Neural cell (in vitro differentiated cells): ENCODE data around the gene ZHX3. TPM values are rescaled to one million over a fixed set of nuclear protein-coding genes. Genes with fewer than 3 reads are reported as not detected.
A peak's percentile ranks its signal among the peaks of the same experiment; 100 is the strongest.

Source experiments
- H2AFZ ChIP-seq: fragments of 200-600, 300-800 bp; sonication (generic), shearing (Covaris generic); 2 replicates; pipeline ENCODE4 v1.6.0; 2014; ENCODE audit warnings: low read depth, mild to moderate bottlenecking, antibody characterized with exemption, low read length, moderate library complexity
- H3F3A ChIP-seq: fragments of 200-600 bp; shearing (Covaris generic); 2 replicates; pipeline ENCODE4 v1.6.1; 2016; ENCODE audit warnings: mild to moderate bottlenecking, moderate library complexity, mixed read lengths, antibody characterized with exemption, low read length; ENCODE audit not compliant: insufficient read depth, poor library complexity, severe bottlenecking
- H3K27ac ChIP-seq: fragments of 200-600, 300-800 bp; sonication (generic), shearing (Covaris generic); 2 replicates; pipeline ENCODE4 v1.5.1; 2014; ENCODE audit warnings: mild to moderate bottlenecking, low read length, moderate library complexity
- H3K27me3 ChIP-seq: fragments of 300-800, 200-600 bp; sonication (generic), shearing (Covaris generic); 2 replicates; pipeline ENCODE4 v1.6.0; 2014; ENCODE audit warnings: mild to moderate bottlenecking, low read depth, low read length, moderate library complexity; ENCODE audit not compliant: insufficient read depth
- H3K36me3 ChIP-seq: fragments of 300-800, 200-600 bp; sonication (generic), shearing (Covaris generic); 2 replicates; pipeline ENCODE4 v1.5.1; 2014; ENCODE audit warnings: mild to moderate bottlenecking, antibody characterized with exemption, low read length, moderate library complexity; ENCODE audit not compliant: insufficient read depth
- H3K4me2 ChIP-seq: fragments of 300-800, 200-600 bp; sonication (generic), shearing (Covaris generic); 2 replicates; pipeline ENCODE4 v1.6.0; 2014; ENCODE audit warnings: mild to moderate bottlenecking, low read length
- H3K4me3 ChIP-seq: fragments of 300-800, 200-600 bp; sonication (generic), shearing (Covaris generic); 2 replicates; pipeline ENCODE4 v1.5.1; 2014; ENCODE audit warnings: mild to moderate bottlenecking, low read length, moderate library complexity
- H3K79me2 ChIP-seq: fragments of 200-600 bp; shearing (Covaris generic); replicated peaks from 2 replicates; pipeline ENCODE4 v1.6.0; 2014; ENCODE audit warnings: mild to moderate bottlenecking, low read length, moderate library complexity; ENCODE audit not compliant: insufficient read depth
- H3K9ac ChIP-seq: fragments of 300-800, 200-600 bp; sonication (generic), shearing (Covaris generic); 2 replicates; pipeline ENCODE4 v1.6.1; 2016; ENCODE audit warnings: mild to moderate bottlenecking, low read length, mixed read lengths
- H3K9me2 ChIP-seq: fragments of 200-600 bp; shearing (Covaris generic); 2 replicates; pipeline ENCODE4 v1.6.1; 2016; ENCODE audit warnings: mild to moderate bottlenecking, low read length, mixed read lengths; ENCODE audit not compliant: insufficient read depth
- H3K9me3 ChIP-seq: fragments of 200-600, 300-800 bp; sonication (generic), shearing (Covaris generic); 2 replicates; pipeline ENCODE4 v1.6.1; 2016; ENCODE audit warnings: mild to moderate bottlenecking, mixed run types, low read length, moderate library complexity, mixed read lengths
- H4K20me1 ChIP-seq: fragments of 200-600 bp; shearing (Covaris generic); 2 replicates; pipeline ENCODE4 v1.6.1; 2016; ENCODE audit warnings: mild to moderate bottlenecking, mixed run types; ENCODE audit not compliant: insufficient read depth
- EP300 ChIP-seq: fragments of 450-650 bp; conservative IDR thresholded peaks from 2 replicates; pipeline ENCODE4 v1.6.1; 2014; ENCODE audit warnings: antibody characterized with exemption, mild to moderate bottlenecking, moderate library complexity; ENCODE audit not compliant: poor library complexity, severe bottlenecking
- EZH2 ChIP-seq: fragments of 200-600, 300-800 bp; shearing (Covaris generic), sonication (generic); IDR thresholded peaks from 2 replicates; pipeline ENCODE4 v1.6.1; 2014; ENCODE audit warnings: antibody characterized with exemption, low read length, borderline replicate concordance, mild to moderate bottlenecking; ENCODE audit not compliant: insufficient read depth, poor library complexity, severe bottlenecking
- MXI1 ChIP-seq: fragments of 450-650 bp; conservative IDR thresholded peaks from 2 replicates; pipeline ENCODE4 v1.6.1; 2014; ENCODE audit warnings: antibody characterized with exemption, mild to moderate bottlenecking; ENCODE audit not compliant: poor library complexity, severe bottlenecking
- POLR2AphosphoS5 ChIP-seq: IDR thresholded peaks from 2 replicates; pipeline ENCODE4 v1.6.1; 2012
- RAD21 ChIP-seq: fragments of 450-650 bp; conservative IDR thresholded peaks from 2 replicates; pipeline ENCODE4 v1.6.1; 2014; ENCODE audit warnings: antibody characterized with exemption, mild to moderate bottlenecking, moderate library complexity
- SMC3 ChIP-seq: fragments of 450-650 bp; conservative IDR thresholded peaks from 2 replicates; pipeline ENCODE4 v1.6.1; 2014; ENCODE audit warnings: antibody characterized with exemption, mild to moderate bottlenecking, moderate library complexity; ENCODE audit not compliant: poor library complexity
- TAF1 ChIP-seq: IDR thresholded peaks from 2 replicates; pipeline ENCODE4 v1.6.1; 2012; ENCODE audit warnings: low read depth
- polyA minus RNA-seq: library from RNA; depleted of rRNA, polyadenylated mRNA; stranded (reverse); fragments of >200 nt; gene quantifications from 2 replicates; pipeline ENCODE4 v1.2.3, GENCODE V29; 2014
- polyA plus RNA-seq: library from polyadenylated mRNA; depleted of rRNA; stranded (reverse); fragments of >200 nt; gene quantifications from 2 replicates; pipeline ENCODE4 v1.2.3, GENCODE V29; 2014
- TF ChIP-seq, protein P1 (sequence below): fragments of 450-650 bp; IDR thresholded peaks from 2 replicates; pipeline ENCODE4 v1.5.1; 2014; ENCODE audit warnings: antibody characterized with exemption, mild to moderate bottlenecking, moderate library complexity; ENCODE audit not compliant: poor library complexity, severe bottlenecking
- TF ChIP-seq, protein P2 (sequence below): IDR thresholded peaks from 2 replicates; pipeline ENCODE4 v1.6.1; 2012; ENCODE audit warnings: borderline replicate concordance

Gene ZHX3, protein sequence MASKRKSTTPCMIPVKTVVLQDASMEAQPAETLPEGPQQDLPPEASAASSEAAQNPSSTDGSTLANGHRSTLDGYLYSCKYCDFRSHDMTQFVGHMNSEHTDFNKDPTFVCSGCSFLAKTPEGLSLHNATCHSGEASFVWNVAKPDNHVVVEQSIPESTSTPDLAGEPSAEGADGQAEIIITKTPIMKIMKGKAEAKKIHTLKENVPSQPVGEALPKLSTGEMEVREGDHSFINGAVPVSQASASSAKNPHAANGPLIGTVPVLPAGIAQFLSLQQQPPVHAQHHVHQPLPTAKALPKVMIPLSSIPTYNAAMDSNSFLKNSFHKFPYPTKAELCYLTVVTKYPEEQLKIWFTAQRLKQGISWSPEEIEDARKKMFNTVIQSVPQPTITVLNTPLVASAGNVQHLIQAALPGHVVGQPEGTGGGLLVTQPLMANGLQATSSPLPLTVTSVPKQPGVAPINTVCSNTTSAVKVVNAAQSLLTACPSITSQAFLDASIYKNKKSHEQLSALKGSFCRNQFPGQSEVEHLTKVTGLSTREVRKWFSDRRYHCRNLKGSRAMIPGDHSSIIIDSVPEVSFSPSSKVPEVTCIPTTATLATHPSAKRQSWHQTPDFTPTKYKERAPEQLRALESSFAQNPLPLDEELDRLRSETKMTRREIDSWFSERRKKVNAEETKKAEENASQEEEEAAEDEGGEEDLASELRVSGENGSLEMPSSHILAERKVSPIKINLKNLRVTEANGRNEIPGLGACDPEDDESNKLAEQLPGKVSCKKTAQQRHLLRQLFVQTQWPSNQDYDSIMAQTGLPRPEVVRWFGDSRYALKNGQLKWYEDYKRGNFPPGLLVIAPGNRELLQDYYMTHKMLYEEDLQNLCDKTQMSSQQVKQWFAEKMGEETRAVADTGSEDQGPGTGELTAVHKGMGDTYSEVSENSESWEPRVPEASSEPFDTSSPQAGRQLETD
- polyA plus RNA-seq: 8.5 and 10.3 TPM in 2 replicates
- polyA minus RNA-seq: 25.6 and 34.7 TPM in 2 replicates

DNA sequence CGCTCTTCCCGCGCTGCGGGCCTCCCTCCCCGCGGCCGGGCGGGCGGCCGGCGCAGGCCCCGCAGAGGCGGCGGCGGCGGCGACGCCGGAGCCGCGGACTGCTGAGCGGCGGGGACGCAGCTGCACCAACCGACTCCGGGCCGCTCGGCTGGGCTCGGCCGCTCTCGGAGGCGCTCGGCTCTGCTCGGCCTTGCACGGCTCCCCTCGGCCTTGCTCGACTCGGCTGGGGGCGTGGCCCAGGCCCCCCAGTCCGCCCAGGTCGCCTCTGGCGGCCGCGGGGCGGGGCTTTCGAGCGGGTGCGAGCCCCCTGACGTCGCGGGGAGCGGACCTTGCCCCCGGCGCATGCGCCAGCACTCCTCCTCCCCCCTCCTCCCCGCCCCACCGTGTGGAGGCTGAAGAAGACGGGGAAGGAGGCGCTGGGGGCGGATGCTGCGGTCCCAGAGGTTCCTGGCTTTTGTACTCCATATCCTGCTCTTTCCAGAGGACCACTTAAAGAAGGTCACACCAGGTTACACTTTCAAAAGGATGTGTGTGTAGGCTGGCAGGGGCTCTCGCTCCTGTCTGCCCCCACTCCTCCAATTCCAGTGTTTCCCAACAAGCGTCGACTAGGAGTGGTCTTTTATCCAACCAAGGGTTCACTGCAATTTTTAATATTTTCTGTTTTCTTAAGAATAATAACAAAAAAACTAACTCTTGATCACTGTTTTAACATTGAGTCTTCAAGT is at the start of gene ZHX3:
ZHX3 (minus strand) TSS at position 186 of the 725 bp plus-strand sequence. CDS start 112,815 bp downstream, outside the sequence.
- peaks cover 15% of the 10 kb centered on the region for H3K79me2 ChIP-seq
- H3F3A ChIP-seq: no peaks in the 10 kb centered on the region
- H3K9me2 ChIP-seq: no peaks in the 10 kb centered on the region
- peak within 1 kb of the TSS; percentile 69 for H3K4me2 ChIP-seq
- H3K36me3 ChIP-seq: no peaks in the 10 kb centered on the region
- no peak for TF ChIP-seq EZH2
- peak; percentile 84 for TF ChIP-seq POLR2AphosphoS5
- TF ChIP-seq, protein P1, sequence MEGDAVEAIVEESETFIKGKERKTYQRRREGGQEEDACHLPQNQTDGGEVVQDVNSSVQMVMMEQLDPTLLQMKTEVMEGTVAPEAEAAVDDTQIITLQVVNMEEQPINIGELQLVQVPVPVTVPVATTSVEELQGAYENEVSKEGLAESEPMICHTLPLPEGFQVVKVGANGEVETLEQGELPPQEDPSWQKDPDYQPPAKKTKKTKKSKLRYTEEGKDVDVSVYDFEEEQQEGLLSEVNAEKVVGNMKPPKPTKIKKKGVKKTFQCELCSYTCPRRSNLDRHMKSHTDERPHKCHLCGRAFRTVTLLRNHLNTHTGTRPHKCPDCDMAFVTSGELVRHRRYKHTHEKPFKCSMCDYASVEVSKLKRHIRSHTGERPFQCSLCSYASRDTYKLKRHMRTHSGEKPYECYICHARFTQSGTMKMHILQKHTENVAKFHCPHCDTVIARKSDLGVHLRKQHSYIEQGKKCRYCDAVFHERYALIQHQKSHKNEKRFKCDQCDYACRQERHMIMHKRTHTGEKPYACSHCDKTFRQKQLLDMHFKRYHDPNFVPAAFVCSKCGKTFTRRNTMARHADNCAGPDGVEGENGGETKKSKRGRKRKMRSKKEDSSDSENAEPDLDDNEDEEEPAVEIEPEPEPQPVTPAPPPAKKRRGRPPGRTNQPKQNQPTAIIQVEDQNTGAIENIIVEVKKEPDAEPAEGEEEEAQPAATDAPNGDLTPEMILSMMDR: peak; percentile 14
- TF ChIP-seq SMC3: peak; percentile 25
- peak; percentile 22 for TF ChIP-seq EP300
- no peak for TF ChIP-seq TAF1
- TF ChIP-seq, protein P2, sequence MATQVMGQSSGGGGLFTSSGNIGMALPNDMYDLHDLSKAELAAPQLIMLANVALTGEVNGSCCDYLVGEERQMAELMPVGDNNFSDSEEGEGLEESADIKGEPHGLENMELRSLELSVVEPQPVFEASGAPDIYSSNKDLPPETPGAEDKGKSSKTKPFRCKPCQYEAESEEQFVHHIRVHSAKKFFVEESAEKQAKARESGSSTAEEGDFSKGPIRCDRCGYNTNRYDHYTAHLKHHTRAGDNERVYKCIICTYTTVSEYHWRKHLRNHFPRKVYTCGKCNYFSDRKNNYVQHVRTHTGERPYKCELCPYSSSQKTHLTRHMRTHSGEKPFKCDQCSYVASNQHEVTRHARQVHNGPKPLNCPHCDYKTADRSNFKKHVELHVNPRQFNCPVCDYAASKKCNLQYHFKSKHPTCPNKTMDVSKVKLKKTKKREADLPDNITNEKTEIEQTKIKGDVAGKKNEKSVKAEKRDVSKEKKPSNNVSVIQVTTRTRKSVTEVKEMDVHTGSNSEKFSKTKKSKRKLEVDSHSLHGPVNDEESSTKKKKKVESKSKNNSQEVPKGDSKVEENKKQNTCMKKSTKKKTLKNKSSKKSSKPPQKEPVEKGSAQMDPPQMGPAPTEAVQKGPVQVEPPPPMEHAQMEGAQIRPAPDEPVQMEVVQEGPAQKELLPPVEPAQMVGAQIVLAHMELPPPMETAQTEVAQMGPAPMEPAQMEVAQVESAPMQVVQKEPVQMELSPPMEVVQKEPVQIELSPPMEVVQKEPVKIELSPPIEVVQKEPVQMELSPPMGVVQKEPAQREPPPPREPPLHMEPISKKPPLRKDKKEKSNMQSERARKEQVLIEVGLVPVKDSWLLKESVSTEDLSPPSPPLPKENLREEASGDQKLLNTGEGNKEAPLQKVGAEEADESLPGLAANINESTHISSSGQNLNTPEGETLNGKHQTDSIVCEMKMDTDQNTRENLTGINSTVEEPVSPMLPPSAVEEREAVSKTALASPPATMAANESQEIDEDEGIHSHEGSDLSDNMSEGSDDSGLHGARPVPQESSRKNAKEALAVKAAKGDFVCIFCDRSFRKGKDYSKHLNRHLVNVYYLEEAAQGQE: peak; percentile 70
- TF ChIP-seq RAD21: peak; percentile 34
- TF ChIP-seq MXI1: no peak
- peak within 1 kb of the TSS; percentile 91 for H3K4me3 ChIP-seq
- peak within 1 kb of the TSS; percentile 79 for H3K9ac ChIP-seq
- H3K9me3 ChIP-seq: no peaks in the 10 kb centered on the region
- peak within 1 kb of the TSS; percentile 94 for H2AFZ ChIP-seq
- H3K27me3 ChIP-seq: no peaks in the 10 kb centered on the region
- no peaks in the 10 kb centered on the region for H4K20me1 ChIP-seq
- peak within 1 kb of the TSS; percentile 80 for H3K27ac ChIP-seq

DNA sequence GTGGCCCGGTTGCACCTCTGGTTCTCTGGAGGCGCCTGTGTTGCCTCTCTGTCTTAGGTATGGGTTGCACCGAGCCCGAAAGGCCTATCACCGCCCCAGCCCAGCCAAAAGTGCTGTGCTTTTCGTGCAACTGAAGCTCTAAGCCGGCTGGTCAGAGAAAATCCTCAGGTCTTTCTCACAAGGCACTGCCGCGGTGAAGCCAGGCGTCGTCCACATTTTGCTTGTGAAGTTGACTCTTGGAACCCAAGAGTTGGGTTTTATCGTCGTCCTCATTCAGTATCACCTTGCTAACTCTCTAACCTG is 49.8 kb upstream of the ZHX3 start:
- H3K9me3 ChIP-seq: no peaks in the 10 kb centered on the region
- no peak overlapping the region for H3K27ac ChIP-seq
- no peak overlapping the region for H2AFZ ChIP-seq
- H3K36me3 ChIP-seq: no peaks in the 10 kb centered on the region
- H3K79me2 ChIP-seq: no peaks in the 10 kb centered on the region
- H3F3A ChIP-seq: no peaks in the 10 kb centered on the region
- TF ChIP-seq EZH2 (no peak), EP300 (no peak), RAD21 (no peak), TAF1 (no peak), MXI1 (no peak), SMC3 (no peak), POLR2AphosphoS5 (no peak)
- TF ChIP-seq, protein P2: no peak
- TF ChIP-seq, protein P1: no peak
- no peak overlapping the region for H3K4me2 ChIP-seq
- H3K4me3 ChIP-seq: no peak overlapping the region
- no peaks in the 10 kb centered on the region for H4K20me1 ChIP-seq
- no peaks in the 10 kb centered on the region for H3K9me2 ChIP-seq
- H3K27me3 ChIP-seq: peaks cover 34% of the 10 kb centered on the region
- no peak overlapping the region for H3K9ac ChIP-seq
